Body of pancreas (tissue), 4 donors: ENCODE results near the gene PPDPF. TPM values are rescaled to one million over a fixed set of nuclear protein-coding genes. Genes with fewer than 3 reads are reported as not detected.

Source experiments
- ATAC-seq: fragments of 150-250 bp; one replicate; pipeline ENCODE4 v1.9.1; 2016
- DNase-seq, 4 donors: peaks; one replicate each; pipeline ENCODE4 v3.0.0-alpha.2; 2019
- H3K27ac ChIP-seq, 4 donors: fragments of 200-600 bp; sonication (generic); 1 replicate in 3 of 4; 2 replicates in 1 of 4; pipeline versions ENCODE4 v1.5.1 to v1.6.1; 2016 to 2019; ENCODE audit warnings: mild to moderate bottlenecking in 1 of 4, mixed read lengths in 1 of 4, moderate library complexity in 1 of 4
- H3K27me3 ChIP-seq, 2 donors: fragments of 200-600 bp; sonication (generic); one replicate each; pipeline ENCODE4 v1.6.0; 2016; ENCODE audit warnings: mild to moderate bottlenecking in 1 of 2
- H3K36me3 ChIP-seq, 2 donors: fragments of 200-600 bp; sonication (generic); replicated peaks in 1 of 2; 2 replicates each; pipeline ENCODE4 v1.5.1; 2016; ENCODE audit warnings: low read depth in 2 of 2; ENCODE audit not compliant: insufficient read depth in 1 of 2
- H3K4me1 ChIP-seq: fragments of 200-600 bp; sonication (generic); one replicate; pipeline ENCODE4 v1.6.0; 2016
- H3K4me3 ChIP-seq, 2 donors: fragments of 200-600 bp; sonication (generic); 1 replicate in 1 of 2; 2 replicates in 1 of 2; pipeline ENCODE4 v1.5.1; 2016 to 2019
- H3K9me3 ChIP-seq, 3 donors: fragments of 200-600 bp; sonication (generic); 1 replicate in 2 of 3; 2 replicates in 1 of 3; pipeline ENCODE4 v1.5.1; 2016
- CTCF ChIP-seq, 7 experiments: fragments of 450-650 bp in 4 of 7; fragments of 200-600 bp in 3 of 7; sonication (generic) in 3 of 7; IDR thresholded peaks; one replicate each; pipeline ENCODE4 v1.5.1; 2016 to 2019; ENCODE audit warnings: antibody characterized with exemption in 7 of 7
- POLR2A ChIP-seq, 3 donors: fragments of 450-650 bp; IDR thresholded peaks; one replicate each; pipeline ENCODE4 v1.6.1; 2016; ENCODE audit warnings: antibody characterized with exemption in 3 of 3, mild to moderate bottlenecking in 2 of 3
- WGBS, 2 donors: methylation state at CpG; one replicate each; pipeline ENCODE4 v1.1.5; 2017; 5-methylcytosine and 5-hydroxymethylcytosine counted together
- intact Hi-C: fragments of 100-400 bp; cut with DNase I; formaldehyde crosslinking; loops from one replicate; pipeline ENCODE4 v1.15.1; 2023
- total RNA-seq, 2 donors: library from RNA; depleted of rRNA; stranded (reverse); fragments of >200 nt; gene quantifications; one replicate each; pipeline ENCODE4 v1.1.0, GENCODE V29; 2016

The PPDPF gene
- total RNA-seq, 2 donors from 2014 or later: 69.9 to 106 TPM

DNA sequence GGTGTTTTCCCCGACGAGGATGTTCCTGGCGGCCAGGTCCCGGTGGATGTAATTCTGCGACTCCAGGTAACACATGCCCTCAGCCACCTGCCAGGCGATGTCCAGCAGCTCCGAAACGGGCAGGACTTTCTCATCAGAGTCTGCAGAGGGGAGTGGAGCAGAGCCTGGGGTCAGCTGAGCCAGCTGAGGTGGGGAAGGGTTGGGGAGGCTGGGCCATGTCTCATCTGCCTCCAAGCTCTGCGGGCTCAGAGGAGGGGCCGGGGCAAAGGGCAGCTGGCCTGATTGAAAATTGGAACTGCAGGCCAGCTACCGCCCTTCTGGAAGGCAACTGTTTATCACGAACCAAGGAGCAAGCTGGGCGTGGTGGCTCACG lies 10.2 kb downstream of the PPDPF start:
- DNase-seq (no peak), ATAC-seq (no peak)
- intact Hi-C loops: loop anchor here (10.0 kb wide), 1 partner anchor 324 kb away; no protein-coding TSS in a partner anchor
- Histone ChIP-seq H3K36me3 (no peaks in the 10 kb centered on the region), H3K27ac (no peak overlapping the region), H3K9me3 (no peaks in the 10 kb centered on the region), H3K4me1 (peaks cover 11% of the 10 kb centered on the region), H3K27me3 (no peaks in the 10 kb centered on the region), H3K4me3 (no peak overlapping the region)
- 34 to 54% methylated on average over 5 to 14 of the region's 14 CpGs for WGBS, 2 donors
- TF ChIP-seq CTCF (IDR thresholded peaks at IDR 0.05) (no peak), POLR2A (IDR thresholded peaks at IDR 0.05) (no peak)

GRCh38 chr20:63531686-63532448 lies 11.3 kb downstream of the PPDPF start:
- no peak overlapping the region for H3K4me3 ChIP-seq
- WGBS, 2 donors: 78 to 79% methylated on average over 27 of the region's 27 CpGs
- no peak overlapping the region for H3K27ac ChIP-seq
- no peak for ATAC-seq
- no peaks in the 10 kb centered on the region for H3K36me3 ChIP-seq
- TF ChIP-seq CTCF (IDR thresholded peaks at IDR 0.05): no peak
- peaks cover 11% of the 10 kb centered on the region for H3K4me1 ChIP-seq
- intact Hi-C loops: loop anchor here (10.0 kb wide), 1 partner anchor 323 kb away; no protein-coding TSS in a partner anchor
- no peak for DNase-seq
- no peaks in the 10 kb centered on the region for H3K9me3 ChIP-seq
- no peaks in the 10 kb centered on the region for H3K27me3 ChIP-seq

DNA sequence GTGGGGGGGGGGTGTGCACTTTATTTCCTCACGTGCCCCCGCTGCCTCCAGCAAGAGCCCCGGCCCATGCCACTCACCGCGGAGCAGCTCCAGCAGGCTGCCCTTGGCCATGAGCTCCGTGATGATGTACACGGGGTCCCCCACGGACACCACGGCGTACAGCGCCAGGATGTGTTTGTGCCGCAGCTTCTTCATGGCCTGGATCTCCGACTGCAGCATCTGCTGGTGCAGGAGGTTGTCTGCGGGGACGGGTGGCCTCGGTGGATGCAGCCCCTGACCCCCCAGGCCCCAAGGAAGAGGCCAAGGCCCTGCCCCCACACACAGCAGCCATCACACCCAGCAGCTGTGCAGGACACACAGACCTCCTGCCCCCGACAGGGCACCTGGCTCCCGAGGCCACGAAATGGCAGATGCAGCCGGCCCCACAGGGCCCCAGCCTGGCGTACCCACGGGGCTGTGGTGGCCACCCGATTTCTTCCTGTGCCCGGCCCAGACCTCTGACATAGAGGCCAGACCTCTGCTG lies 11.9 kb downstream of the PPDPF start:
- no peak for ATAC-seq
- H3K36me3 ChIP-seq: no peaks in the 10 kb centered on the region
- no peaks in the 10 kb centered on the region for H3K9me3 ChIP-seq
- H3K27me3 ChIP-seq: no peaks in the 10 kb centered on the region
- DNase-seq: peak in 1 of 4 donors; percentile 11
- H3K4me3 ChIP-seq: no peak overlapping the region
- 79 to 83% methylated on average over 10 to 24 of the region's 24 CpGs for WGBS, 2 donors
- TF ChIP-seq POLR2A (IDR thresholded peaks at IDR 0.05) (no peak), CTCF (IDR thresholded peaks at IDR 0.05) (no peak)
- H3K4me1 ChIP-seq: peaks cover 17% of the 10 kb centered on the region
- H3K27ac ChIP-seq: no peak overlapping the region
- intact Hi-C loops: loop anchor here (10.0 kb wide), 1 partner anchor 322 kb away; no protein-coding TSS in a partner anchor

- Histone ChIP-seq H3K27ac (peak overlapping the region in 1 of 4 donors; percentile 36), H3K9me3 (no peaks in the 10 kb centered on the region), H3K27me3 (no peaks in the 10 kb centered on the region), H3K36me3 (no peaks in the 10 kb centered on the region), H3K4me1 (peaks cover 26% of the 10 kb centered on the region), H3K4me3 (no peak overlapping the region)
- WGBS, 2 donors: 78 to 81% methylated on average over 9 to 12 of the region's 14 CpGs
- no peak for ATAC-seq
- intact Hi-C loops: loop anchor here (10.0 kb wide), 1 partner anchor 321 kb away; no protein-coding TSS in a partner anchor
- TF ChIP-seq CTCF (IDR thresholded peaks at IDR 0.05): no peak
- no peak for TF ChIP-seq POLR2A (IDR thresholded peaks at IDR 0.05)
- DNase-seq: no peak
These were observed 12.8 kb downstream of the PPDPF start for GRCh38 chr20:63533388-63533787.
